HCEC 1CT (cell line): ENCODE results near the gene USP21.
"Not testable (repeated sequence)": the region's sequence is repeated elsewhere in the genome, so short reads cannot be mapped to it uniquely, and the experiment has no call there.

ENCODE experiments used
- DNase-seq: peaks from one replicate; pipeline ENCODE4 v3.0.0-alpha.2; 2017

Gene USP21, protein sequence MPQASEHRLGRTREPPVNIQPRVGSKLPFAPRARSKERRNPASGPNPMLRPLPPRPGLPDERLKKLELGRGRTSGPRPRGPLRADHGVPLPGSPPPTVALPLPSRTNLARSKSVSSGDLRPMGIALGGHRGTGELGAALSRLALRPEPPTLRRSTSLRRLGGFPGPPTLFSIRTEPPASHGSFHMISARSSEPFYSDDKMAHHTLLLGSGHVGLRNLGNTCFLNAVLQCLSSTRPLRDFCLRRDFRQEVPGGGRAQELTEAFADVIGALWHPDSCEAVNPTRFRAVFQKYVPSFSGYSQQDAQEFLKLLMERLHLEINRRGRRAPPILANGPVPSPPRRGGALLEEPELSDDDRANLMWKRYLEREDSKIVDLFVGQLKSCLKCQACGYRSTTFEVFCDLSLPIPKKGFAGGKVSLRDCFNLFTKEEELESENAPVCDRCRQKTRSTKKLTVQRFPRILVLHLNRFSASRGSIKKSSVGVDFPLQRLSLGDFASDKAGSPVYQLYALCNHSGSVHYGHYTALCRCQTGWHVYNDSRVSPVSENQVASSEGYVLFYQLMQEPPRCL

GRCh38 chr1:161159087-161159912 lies at the start of gene USP21:
Gene USP21 (plus strand): TSS chr1:161159500. CDS start chr1:161160641, 1,141 bp downstream.
- peak; percentile 85 for DNase-seq

DNA sequence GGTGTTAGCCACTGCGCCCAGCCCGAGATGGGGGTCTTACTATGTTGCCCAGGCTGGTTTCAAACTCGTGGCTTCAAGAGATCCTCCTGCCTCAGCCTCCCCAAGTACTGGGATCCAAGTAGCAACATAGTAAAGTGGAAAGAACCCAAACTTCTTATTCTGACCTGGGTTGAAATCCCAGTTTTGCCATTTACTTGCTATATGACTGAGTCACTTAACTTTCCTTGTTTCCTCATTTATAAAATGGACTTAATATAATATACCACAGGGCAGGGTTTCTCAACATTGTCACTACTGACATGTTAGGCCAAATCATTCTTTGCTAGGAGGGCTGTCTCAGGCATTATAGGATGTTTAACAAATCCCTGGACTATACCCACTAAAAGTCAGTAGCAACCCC lies 48.2 kb upstream of the USP21 start:
- DNase-seq: no peak

DNA sequence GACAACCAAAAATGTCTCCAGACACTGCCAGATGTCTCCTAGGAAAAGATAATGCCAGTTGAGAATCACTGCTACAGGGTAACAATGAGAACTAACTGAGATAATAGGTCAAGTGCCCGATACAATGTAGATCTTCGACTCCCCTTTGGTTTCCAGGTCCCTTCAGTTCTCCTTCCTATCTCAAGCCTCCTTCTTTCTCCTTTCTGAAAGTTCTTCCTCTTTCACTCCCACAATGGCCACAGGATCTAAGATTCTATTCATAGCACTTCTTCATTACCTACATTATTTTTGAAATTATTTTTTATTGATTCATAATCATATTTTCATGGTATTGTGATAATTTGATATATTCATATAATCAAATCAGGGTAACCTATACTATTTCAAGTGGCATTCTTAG lies 47.8 kb upstream of the USP21 start:
- no peak for DNase-seq

GRCh38 chr1:161113915-161114314 lies 45.4 kb upstream of the USP21 start:
- DNase-seq: no peak

GRCh38 chr1:161114556-161114955 lies 44.7 kb upstream of the USP21 start:
- DNase-seq: peak; percentile 53

- DNase-seq: peak; percentile 96
Observed at GRCh38 chr1:161115132-161115711, 44.1 kb upstream of the USP21 start.

DNA sequence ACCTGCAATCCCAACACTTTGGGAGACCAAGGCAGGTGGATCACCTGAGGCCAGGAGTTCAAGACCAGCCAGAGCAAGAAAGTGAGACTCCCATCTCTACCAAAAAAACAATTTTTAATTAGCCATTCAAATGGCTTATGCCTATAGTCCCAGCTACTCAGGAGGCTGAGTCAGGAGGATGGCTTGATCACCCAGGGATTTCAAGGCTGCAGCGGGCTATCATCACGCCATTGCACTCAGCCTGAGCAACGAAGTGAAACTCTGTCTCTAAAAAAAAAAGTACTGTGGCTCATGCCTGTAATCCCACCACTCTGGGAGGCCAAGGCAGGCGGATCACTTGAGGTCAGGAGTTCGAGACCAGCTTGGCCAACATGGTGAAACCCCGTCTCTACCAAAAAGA lies 43.3 kb upstream of the USP21 start:
- not testable (repeated sequence) for DNase-seq

- peak; percentile 78 for DNase-seq
Observed at GRCh38 chr1:161117759-161118581, 41.3 kb upstream of the USP21 start, which contains the start of the genes NIT1 and PFDN2. Gene NIT1 (plus strand): TSS chr1:161118105. CDS start chr1:161118177, 72 bp downstream. Gene PFDN2 (minus strand): TSS chr1:161118037. CDS start chr1:161118026, 11 bp downstream.

GRCh38 chr1:161119092-161119903 lies 40.0 kb upstream of the USP21 start:
- peak; percentile 71 for DNase-seq

- DNase-seq: no peak
Observed at GRCh38 chr1:161121042-161121650, 38.2 kb upstream of the USP21 start.

GRCh38 chr1:161121834-161122233 lies 37.5 kb upstream of the USP21 start:
- no peak for DNase-seq

- DNase-seq: no peak
Observed at GRCh38 chr1:161122967-161123366, 36.3 kb upstream of the USP21 start.

- no peak for DNase-seq
Observed at GRCh38 chr1:161127649-161128048, 31.7 kb upstream of the USP21 start.

- DNase-seq: no peak
Observed at GRCh38 chr1:161128591-161129420, 30.5 kb upstream of the USP21 start.

DNA sequence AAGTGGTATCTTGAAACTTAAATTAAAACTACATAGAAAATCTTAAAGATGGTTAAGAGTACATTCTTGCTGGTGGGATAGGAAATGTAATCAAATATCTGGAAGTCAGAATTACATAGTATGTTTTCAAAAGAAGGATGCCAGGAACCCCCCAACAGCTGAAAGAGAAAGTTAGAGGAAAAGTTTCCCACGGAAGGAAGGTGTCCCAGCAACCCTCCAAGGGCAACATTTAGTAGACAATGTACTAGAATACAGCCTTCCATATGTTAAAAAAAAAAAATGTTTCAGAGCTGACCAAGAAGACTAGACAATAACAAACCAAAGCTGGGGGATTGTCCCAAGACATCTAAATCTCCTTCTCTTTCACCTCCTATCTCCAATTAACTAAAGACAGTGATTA lies 29.0 kb upstream of the USP21 start:
- no peak for DNase-seq

GRCh38 chr1:161131523-161132409 lies 27.5 kb upstream of the USP21 start:
- DNase-seq: no peak

GRCh38 chr1:161132410-161133219 lies 26.7 kb upstream of the USP21 start, which contains the start of gene DEDD:
Gene DEDD (minus strand): TSS chr1:161132667. CDS start chr1:161124462, 8,205 bp downstream.
- peak; percentile 98 for DNase-seq
